Mesenchymal stem cell (in vitro differentiated cells and primary cell): ENCODE data around the gene CDH4.

ENCODE experiments used
- DNase-seq: peaks from one replicate; pipeline ENCODE4 v3.0.0-alpha.2; 2013
- H2AFZ ChIP-seq: one replicate; pipeline ENCODE4 v1.6.1; 2013; ENCODE audit warnings: low read depth, mild to moderate bottlenecking, control low read depth, inconsistent platforms, low read length, moderate library complexity
- H2AK5ac ChIP-seq: 2 replicates; pipeline ENCODE4 v1.6.1; 2013; ENCODE audit warnings: low read length, moderate library complexity, mild to moderate bottlenecking, inconsistent platforms; ENCODE audit not compliant: severe bottlenecking
- H2BK120ac ChIP-seq: one replicate; pipeline ENCODE4 v1.6.1; 2013; ENCODE audit warnings: low read depth, mild to moderate bottlenecking, inconsistent platforms, low read length, moderate library complexity
- H2BK12ac ChIP-seq, 2 experiments: one replicate each; pipeline ENCODE4 v1.6.1; 2013; ENCODE audit warnings: inconsistent platforms in 2 of 2, low read length in 2 of 2, mild to moderate bottlenecking in 2 of 2, moderate library complexity in 2 of 2, control low read depth in 1 of 2
- H2BK15ac ChIP-seq: one replicate; pipeline ENCODE4 v1.6.1; 2013; ENCODE audit warnings: mild to moderate bottlenecking, low read depth, inconsistent platforms; ENCODE audit not compliant: poor library complexity, severe bottlenecking
- H2BK5ac ChIP-seq: 2 replicates; pipeline ENCODE4 v1.6.1; 2013; ENCODE audit warnings: low read depth, mild to moderate bottlenecking, low read length, control low read depth, inconsistent platforms; ENCODE audit not compliant: poor library complexity, severe bottlenecking
- H3K14ac ChIP-seq, 2 experiments: one replicate each; pipeline ENCODE4 v1.6.1; 2013; ENCODE audit warnings: inconsistent platforms in 2 of 2, low read length in 2 of 2, control low read depth in 1 of 2, mild to moderate bottlenecking in 1 of 2, moderate library complexity in 1 of 2
- H3K18ac ChIP-seq, 2 experiments: one replicate each; pipeline ENCODE4 v1.6.1; 2013; ENCODE audit warnings: inconsistent platforms in 2 of 2, low read length in 2 of 2, control low read depth in 1 of 2, low read depth in 1 of 2, mild to moderate bottlenecking in 1 of 2
- H3K23ac ChIP-seq, 2 experiments: one replicate each; pipeline ENCODE4 v1.6.1; 2013; ENCODE audit warnings: inconsistent platforms in 2 of 2, low read length in 2 of 2, mild to moderate bottlenecking in 2 of 2, moderate library complexity in 2 of 2, control low read depth in 1 of 2
- H3K27ac ChIP-seq: 2 replicates; pipeline ENCODE4 v1.5.1; 2013; ENCODE audit warnings: mild to moderate bottlenecking, moderate library complexity, low read length, control low read depth, inconsistent platforms; ENCODE audit not compliant: poor library complexity, severe bottlenecking
- H3K27me3 ChIP-seq, 2 experiments: 2 replicates each; pipeline versions ENCODE4 v1.6.1 to v1.7.0; 2013; ENCODE audit warnings: low read length in 2 of 2, mild to moderate bottlenecking in 2 of 2, moderate library complexity in 2 of 2, control low read depth in 1 of 2, inconsistent platforms in 1 of 2; ENCODE audit not compliant: control insufficient read depth in 1 of 2, insufficient read depth in 1 of 2
- H3K36me3 ChIP-seq, 2 experiments: 2 replicates each; pipeline versions ENCODE4 v1.6.1 to v1.7.0; 2013; ENCODE audit warnings: low read length in 2 of 2, control low read depth in 1 of 2, inconsistent platforms in 1 of 2, low read depth in 1 of 2, mild to moderate bottlenecking in 1 of 2; ENCODE audit not compliant: insufficient read depth in 2 of 2, control insufficient read depth in 1 of 2
- H3K4ac ChIP-seq, 2 experiments: one replicate each; pipeline ENCODE4 v1.6.1; 2013; ENCODE audit warnings: inconsistent platforms in 2 of 2, low read length in 2 of 2, mild to moderate bottlenecking in 2 of 2, moderate library complexity in 2 of 2, control low read depth in 1 of 2, low read depth in 1 of 2
- H3K4me1 ChIP-seq: 2 replicates; pipeline ENCODE4 v1.6.1; 2013; ENCODE audit warnings: low read depth, low read length, control low read depth; ENCODE audit not compliant: control insufficient read depth, insufficient read depth
- H3K4me2 ChIP-seq: 2 replicates; pipeline ENCODE4 v1.6.1; 2013; ENCODE audit warnings: low read length, mild to moderate bottlenecking, inconsistent platforms; ENCODE audit not compliant: poor library complexity, severe bottlenecking
- H3K4me3 ChIP-seq, 2 experiments: 2 replicates each; pipeline versions ENCODE4 v1.5.1 to v1.7.0; 2013; ENCODE audit warnings: low read length in 2 of 2, mild to moderate bottlenecking in 2 of 2, control low read depth in 1 of 2, low read depth in 1 of 2; ENCODE audit not compliant: insufficient read depth in 1 of 2
- H3K79me1 ChIP-seq: replicated peaks from 2 replicates; pipeline ENCODE4 v1.6.1; 2013; ENCODE audit warnings: mild to moderate bottlenecking, control low read depth, low read length, inconsistent platforms; ENCODE audit not compliant: poor library complexity, severe bottlenecking
- H3K9ac ChIP-seq: 2 replicates; pipeline ENCODE4 v1.7.0; 2013; ENCODE audit warnings: mild to moderate bottlenecking, low read length, moderate library complexity
- H3K9me3 ChIP-seq: 2 replicates; pipeline ENCODE4 v1.7.0; 2013; ENCODE audit warnings: mild to moderate bottlenecking, low read length; ENCODE audit not compliant: control insufficient read depth
- H4K8ac ChIP-seq: one replicate; pipeline ENCODE4 v1.6.1; 2013; ENCODE audit warnings: inconsistent platforms, mild to moderate bottlenecking, low read length, moderate library complexity
- H4K91ac ChIP-seq: one replicate; pipeline ENCODE4 v1.6.1; 2013; ENCODE audit warnings: mild to moderate bottlenecking, low read length, inconsistent platforms
- WGBS: methylation state at CpG from one replicate; pipeline ENCODE4 v1.1.7; 2013; ENCODE audit warnings: mixed read lengths; 5-methylcytosine and 5-hydroxymethylcytosine counted together

Gene CDH4

DNA sequence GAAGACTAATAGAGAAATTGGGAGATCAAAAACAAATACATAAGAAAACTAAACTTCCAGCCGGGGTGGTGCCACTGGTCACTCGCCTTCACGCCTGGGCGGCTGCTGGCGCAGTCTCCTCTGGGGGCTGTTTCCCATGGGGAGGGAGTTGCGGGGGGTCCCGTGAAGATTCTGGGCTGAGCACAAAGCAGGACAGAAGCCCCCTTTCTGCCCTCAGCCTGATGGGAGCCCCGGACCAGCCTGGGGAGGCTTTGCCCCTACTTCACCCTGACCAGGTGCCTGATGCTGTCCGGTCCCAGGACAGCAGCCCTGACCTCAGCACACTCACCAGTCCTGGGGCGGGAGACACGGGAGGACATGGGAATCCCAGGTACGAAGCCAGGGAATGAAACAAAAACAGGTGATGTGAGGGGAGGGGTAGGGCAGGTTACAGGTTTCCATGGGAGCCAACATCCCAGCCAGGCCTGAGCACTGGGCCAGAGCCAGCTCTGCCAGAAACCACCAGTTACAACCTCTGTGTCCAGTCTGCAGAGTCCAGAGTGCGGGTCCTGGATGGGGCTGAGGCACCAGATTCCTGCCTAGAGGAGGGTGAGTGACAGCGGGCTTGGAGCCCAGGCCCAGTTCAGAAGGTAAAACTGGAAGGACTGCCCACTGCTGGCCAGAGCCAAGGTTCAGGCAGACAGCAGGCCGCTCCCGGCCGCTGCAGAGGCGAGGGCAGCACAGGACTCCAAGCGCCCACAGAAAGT, 487.2 kb downstream of the CDH4 start:
- Histone ChIP-seq H3K14ac (no peak overlapping the region), H3K4me2 (no peak overlapping the region), H3K27me3 (peaks cover 19 to 25% of the 10 kb centered on the region in 2 experiments), H3K4ac (no peak overlapping the region), H2AK5ac (no peak overlapping the region), H3K9me3 (peaks cover 2% of the 10 kb centered on the region), H2BK15ac (no peak overlapping the region), H4K8ac (no peak overlapping the region), H2BK12ac (no peak overlapping the region), H3K23ac (no peak overlapping the region), H3K36me3 (no peaks in the 10 kb centered on the region), H4K91ac (no peak overlapping the region), H2BK120ac (no peak overlapping the region), H3K4me3 (no peak overlapping the region), H3K4me1 (no peaks in the 10 kb centered on the region), H2BK5ac (no peak overlapping the region), H3K18ac (no peak overlapping the region), H3K79me1 (no peaks in the 10 kb centered on the region), H3K9ac (no peak overlapping the region), H3K27ac (no peak overlapping the region), H2AFZ (no peak overlapping the region)
- DNase-seq, result no peak
- WGBS, result 92% methylated on average over 19 of the region's 19 CpGs

GRCh38 chr20:61739832-61740118, 487.7 kb downstream of the CDH4 start:
- peaks cover 3% of the 10 kb centered on the region for H3K4me1 ChIP-seq
- no peak overlapping the region for H2AFZ ChIP-seq
- no peak overlapping the region for H2BK12ac ChIP-seq
- H3K14ac ChIP-seq, result no peak overlapping the region
- H3K27me3 ChIP-seq, result peaks cover 14 to 20% of the 10 kb centered on the region in 2 experiments
- 95% methylated on average over 8 of the region's 8 CpGs for WGBS
- no peak overlapping the region for H4K91ac ChIP-seq
- no peak overlapping the region for H3K9ac ChIP-seq
- H2BK5ac ChIP-seq, result no peak overlapping the region
- H2BK120ac ChIP-seq, result no peak overlapping the region
- H3K23ac ChIP-seq, result no peak overlapping the region
- peaks cover 2% of the 10 kb centered on the region for H3K9me3 ChIP-seq
- no peak for DNase-seq
- no peak overlapping the region for H2AK5ac ChIP-seq
- no peaks in the 10 kb centered on the region for H3K79me1 ChIP-seq
- no peaks in the 10 kb centered on the region for H3K36me3 ChIP-seq
- H3K18ac ChIP-seq, result no peak overlapping the region
- no peak overlapping the region for H3K4me2 ChIP-seq
- no peak overlapping the region for H2BK15ac ChIP-seq
- no peak overlapping the region for H3K4ac ChIP-seq
- H4K8ac ChIP-seq, result no peak overlapping the region
- no peak overlapping the region for H3K4me3 ChIP-seq
- no peak overlapping the region for H3K27ac ChIP-seq

- Histone ChIP-seq H4K91ac (no peak overlapping the region), H3K27me3 (peaks cover 0 to 5% of the 10 kb centered on the region in 2 experiments), H3K4me1 (peaks cover 6% of the 10 kb centered on the region), H2BK15ac (no peak overlapping the region), H2AFZ (no peak overlapping the region), H3K27ac (no peak overlapping the region), H3K18ac (no peak overlapping the region), H3K9me3 (peaks cover 2% of the 10 kb centered on the region), H3K9ac (no peak overlapping the region), H2AK5ac (no peak overlapping the region), H2BK5ac (no peak overlapping the region), H3K79me1 (no peaks in the 10 kb centered on the region), H3K4me3 (no peak overlapping the region), H3K14ac (no peak overlapping the region), H3K4me2 (no peak overlapping the region), H2BK120ac (no peak overlapping the region), H3K36me3 (peaks cover 0 to 7% of the 10 kb centered on the region in 2 experiments), H3K4ac (no peak overlapping the region), H4K8ac (no peak overlapping the region), H2BK12ac (no peak overlapping the region), H3K23ac (no peak overlapping the region)
- DNase-seq, result no peak
- WGBS, result 87% methylated on average over 15 of the region's 16 CpGs
These were observed 490.2 kb downstream of the CDH4 start for GRCh38 chr20:61742097-61742825.

- Histone ChIP-seq H3K79me1 (no peaks in the 10 kb centered on the region), H3K4me3 (no peak overlapping the region), H2BK15ac (no peak overlapping the region), H3K4me2 (no peak overlapping the region), H4K8ac (no peak overlapping the region), H3K27me3 (peaks cover 0 to 1% of the 10 kb centered on the region in 2 experiments), H3K36me3 (peaks cover 0 to 7% of the 10 kb centered on the region in 2 experiments), H2BK5ac (no peak overlapping the region), H4K91ac (no peak overlapping the region), H2AK5ac (no peak overlapping the region), H3K4me1 (peaks cover 6% of the 10 kb centered on the region), H3K9ac (no peak overlapping the region), H3K18ac (no peak overlapping the region), H3K9me3 (peaks cover 2% of the 10 kb centered on the region), H3K27ac (no peak overlapping the region), H2BK12ac (peak overlapping the region in 1 of 2 experiments; percentile 55), H2BK120ac (no peak overlapping the region), H2AFZ (no peak overlapping the region), H3K4ac (no peak overlapping the region), H3K23ac (no peak overlapping the region), H3K14ac (no peak overlapping the region)
- 94% methylated on average over 16 of the region's 16 CpGs for WGBS
- DNase-seq, result no peak
These were observed 491.5 kb downstream of the CDH4 start for GRCh38 chr20:61743606-61744005.
